GM23338 (cell line): ENCODE measurements around the gene OLIG3. TPM values are rescaled to one million over a fixed set of nuclear protein-coding genes. Genes with fewer than 3 reads are reported as not detected.

Experiments
- ATAC-seq: fragments of 200-7000 bp; cut with Tn5 transposase; 3 replicates; pipeline ENCODE4 v1.9.1; 2020
- DNase-seq: peaks from one replicate; pipeline ENCODE4 v3.0.0-alpha.2; 2015; ENCODE audit warnings: low spot score
- H2AFZ ChIP-seq: fragments of 200-600 bp; sonication (generic); 2 replicates; pipeline ENCODE4 v1.8.0; 2016; ENCODE audit warnings: antibody characterized with exemption, mild to moderate bottlenecking, moderate library complexity
- H3F3A ChIP-seq: fragments of 200-600 bp; sonication (generic); replicated peaks from 2 replicates; pipeline ENCODE4 v1.8.0; 2017; ENCODE audit warnings: antibody characterized with exemption, mixed run types, low read depth
- H3K27ac ChIP-seq: fragments of 200-600 bp; sonication (generic); 2 replicates; pipeline ENCODE4 v1.6.1; 2016; ENCODE audit warnings: low read depth
- H3K27me3 ChIP-seq: fragments of 200-600 bp; sonication (generic); 2 replicates; pipeline ENCODE4 v1.8.0; 2016; ENCODE audit warnings: mild to moderate bottlenecking, mixed run types, moderate library complexity; ENCODE audit not compliant: insufficient read depth
- H3K36me3 ChIP-seq: fragments of 200-600 bp; sonication (generic); 2 replicates; pipeline ENCODE4 v1.8.0; 2016; ENCODE audit warnings: mild to moderate bottlenecking; ENCODE audit not compliant: insufficient read depth
- H3K4me1 ChIP-seq: fragments of 200-600 bp; sonication (generic); 2 replicates; pipeline ENCODE4 v1.8.0; 2016; ENCODE audit warnings: mild to moderate bottlenecking, moderate library complexity; ENCODE audit not compliant: insufficient read depth
- H3K4me2 ChIP-seq: fragments of 200-600 bp; sonication (generic); 2 replicates; pipeline ENCODE4 v1.7.1; 2017; ENCODE audit warnings: mixed run types
- H3K4me3 ChIP-seq: fragments of 200-600 bp; sonication (generic); 2 replicates; pipeline ENCODE4 v1.6.1; 2016; ENCODE audit warnings: mixed run types
- H3K79me2 ChIP-seq: fragments of 200-600 bp; sonication (generic); replicated peaks from 2 replicates; pipeline ENCODE4 v1.8.0; 2017; ENCODE audit warnings: mild to moderate bottlenecking; ENCODE audit not compliant: insufficient read depth
- H3K9me2 ChIP-seq: fragments of 200-600 bp; sonication (generic); 2 replicates; pipeline ENCODE4 v1.8.0; 2017; ENCODE audit not compliant: insufficient read depth
- H4K20me1 ChIP-seq: fragments of 200-600 bp; sonication (generic); replicated peaks from 2 replicates; pipeline ENCODE4 v1.8.0; 2017; ENCODE audit warnings: mild to moderate bottlenecking; ENCODE audit not compliant: insufficient read depth
- H3K27ac Mint-ChIP-seq: 2 replicates; pipeline ENCODE4 v1.8.0; 2020; ENCODE audit warnings: inconsistent platforms, mild to moderate bottlenecking, moderate library complexity, mixed read lengths
- H3K27me3 Mint-ChIP-seq: 3 replicates; pipeline ENCODE4 v1.8.0; 2022; ENCODE audit warnings: low read depth, mild to moderate bottlenecking, moderate library complexity, mixed read lengths, inconsistent platforms; ENCODE audit not compliant: insufficient read depth, poor library complexity
- H3K36me3 Mint-ChIP-seq: 3 replicates; pipeline ENCODE4 v1.8.0; 2021; ENCODE audit warnings: low read depth, mild to moderate bottlenecking, inconsistent platforms, moderate library complexity, mixed read lengths
- H3K4me1 Mint-ChIP-seq: 3 replicates; pipeline ENCODE4 v1.8.0; 2020; ENCODE audit warnings: mild to moderate bottlenecking, inconsistent platforms, mixed read lengths
- H3K4me3 Mint-ChIP-seq: 3 replicates; pipeline ENCODE4 v1.8.0; 2021; ENCODE audit warnings: moderate library complexity, mild to moderate bottlenecking, inconsistent platforms, mixed read lengths
- H3K9me3 Mint-ChIP-seq: 3 replicates; pipeline ENCODE4 v1.8.0; 2020; ENCODE audit warnings: moderate library complexity, mild to moderate bottlenecking, inconsistent platforms, mixed read lengths
- CREB1 ChIP-seq: fragments of 250-450 bp; sonication (Bioruptor Pico); IDR thresholded peaks from 2 replicates; pipeline ENCODE4 v1.5.0; 2020; ENCODE audit warnings: low read depth, mild to moderate bottlenecking, moderate library complexity
- EZH2 ChIP-seq: fragments of 200-600 bp; sonication (generic); IDR thresholded peaks from one replicate; pipeline ENCODE4 v1.8.0; 2017; ENCODE audit warnings: antibody characterized with exemption, mild to moderate bottlenecking, low read depth; ENCODE audit not compliant: unreplicated experiment
- EZH2phosphoT487 ChIP-seq: fragments of 200-600 bp; sonication (generic); IDR thresholded peaks from one replicate; pipeline ENCODE4 v1.8.1; 2018; ENCODE audit warnings: antibody characterized with exemption; ENCODE audit not compliant: unreplicated experiment
- JUNB ChIP-seq: IDR thresholded peaks from one replicate; pipeline ENCODE4 v1.6.1; 2016; ENCODE audit warnings: antibody characterized with exemption; ENCODE audit not compliant: unreplicated experiment
- STAT1 ChIP-seq: IDR thresholded peaks from one replicate; pipeline ENCODE4 v1.6.1; 2016; ENCODE audit warnings: antibody characterized with exemption; ENCODE audit not compliant: unreplicated experiment
- ZNF114 ChIP-seq: fragments of 250-450 bp; sonication (Bioruptor Pico); IDR thresholded peaks from 2 replicates; pipeline ENCODE4 v1.5.0; 2020; ENCODE audit warnings: mild to moderate bottlenecking, moderate library complexity
- ZNF331 ChIP-seq: fragments of 250-450 bp; sonication (Bioruptor Pico); IDR thresholded peaks from 2 replicates; pipeline ENCODE4 v1.5.0; 2020; ENCODE audit warnings: low read depth, mild to moderate bottlenecking, moderate library complexity
- polyA plus RNA-seq: library from polyadenylated mRNA; unstranded; fragments of >200 nt; fragmentation: Nextera tagmentation; extraction: Ambion mirVana; gene quantifications from 2 replicates; pipeline ENCODE4 v1.2.1, GENCODE V29; 2016
- total RNA-seq: library from RNA; depleted of rRNA; stranded (reverse); fragments of >200 nt; shearing (Covaris generic); gene quantifications from 2 replicates; pipeline ENCODE4 v1.2.3, GENCODE V29; 2014
- TF ChIP-seq, protein P1 (sequence below), 2 experiments: fragments of 200-600 bp in 1 of 2; sonication (generic) in 1 of 2; conservative IDR thresholded peaks; 2 replicates each; pipeline versions ENCODE4 v1.5.1 to v1.6.1; 2016 to 2017; ENCODE audit warnings: antibody characterized with exemption in 2 of 2, low read depth in 2 of 2, mild to moderate bottlenecking in 2 of 2, moderate library complexity in 1 of 2
- TF ChIP-seq, protein P2 (sequence below): IDR thresholded peaks from one replicate; pipeline ENCODE4 v1.6.1; 2018; ENCODE audit warnings: antibody characterized with exemption; ENCODE audit not compliant: unreplicated experiment
- TF ChIP-seq, protein P3 (sequence below): IDR thresholded peaks from 2 replicates; pipeline ENCODE4 v1.6.1; 2016; ENCODE audit warnings: antibody characterized with exemption

OLIG3 gene
- total and polyA plus RNA-seq, 2 experiments from 2014 or later, result 0.10 to 1.1 TPM

GRCh38 chr6:137530404-137530803 lies 36.2 kb upstream of the OLIG3 start:
- peaks cover 3% of the 10 kb centered on the region for H3K27me3 Mint-ChIP-seq
- no peaks in the 10 kb centered on the region for H4K20me1 ChIP-seq
- H3K9me3 Mint-ChIP-seq, result peaks cover 14% of the 10 kb centered on the region; the same call in 2 of the 3 replicates
- H3K27ac ChIP-seq, result no peak overlapping the region
- no peaks in the 10 kb centered on the region for H3K79me2 ChIP-seq
- no peak overlapping the region for H3K4me2 ChIP-seq
- H3K36me3 Mint-ChIP-seq, result peaks cover 4% of the 10 kb centered on the region; the same call in 1 of the 3 replicates
- no peaks in the 10 kb centered on the region for H3K9me2 ChIP-seq
- ATAC-seq, result peak; percentile 60
- H3K4me1 ChIP-seq, result no peaks in the 10 kb centered on the region
- no peak overlapping the region for H3K4me3 ChIP-seq
- H3K4me1 Mint-ChIP-seq, result no peaks in the 10 kb centered on the region
- TF ChIP-seq, protein P1, sequence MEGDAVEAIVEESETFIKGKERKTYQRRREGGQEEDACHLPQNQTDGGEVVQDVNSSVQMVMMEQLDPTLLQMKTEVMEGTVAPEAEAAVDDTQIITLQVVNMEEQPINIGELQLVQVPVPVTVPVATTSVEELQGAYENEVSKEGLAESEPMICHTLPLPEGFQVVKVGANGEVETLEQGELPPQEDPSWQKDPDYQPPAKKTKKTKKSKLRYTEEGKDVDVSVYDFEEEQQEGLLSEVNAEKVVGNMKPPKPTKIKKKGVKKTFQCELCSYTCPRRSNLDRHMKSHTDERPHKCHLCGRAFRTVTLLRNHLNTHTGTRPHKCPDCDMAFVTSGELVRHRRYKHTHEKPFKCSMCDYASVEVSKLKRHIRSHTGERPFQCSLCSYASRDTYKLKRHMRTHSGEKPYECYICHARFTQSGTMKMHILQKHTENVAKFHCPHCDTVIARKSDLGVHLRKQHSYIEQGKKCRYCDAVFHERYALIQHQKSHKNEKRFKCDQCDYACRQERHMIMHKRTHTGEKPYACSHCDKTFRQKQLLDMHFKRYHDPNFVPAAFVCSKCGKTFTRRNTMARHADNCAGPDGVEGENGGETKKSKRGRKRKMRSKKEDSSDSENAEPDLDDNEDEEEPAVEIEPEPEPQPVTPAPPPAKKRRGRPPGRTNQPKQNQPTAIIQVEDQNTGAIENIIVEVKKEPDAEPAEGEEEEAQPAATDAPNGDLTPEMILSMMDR (conservative IDR thresholded peaks at IDR 0.05; ENCODE audit: low read depth in 2 of 2), result peak; percentile 20 to 28; a peak in 2 of 4 replicates
- no peak for TF ChIP-seq CREB1 (CRISPR knock-in tag)
- no peak overlapping the region for H3K4me3 Mint-ChIP-seq
- no peak overlapping the region for H3K27ac Mint-ChIP-seq
- H3F3A ChIP-seq, result no peaks in the 10 kb centered on the region
- DNase-seq, result peak; percentile 23
- H3K27me3 ChIP-seq, result no peaks in the 10 kb centered on the region
- H2AFZ ChIP-seq, result no peak overlapping the region
- no peaks in the 10 kb centered on the region for H3K36me3 ChIP-seq

DNA sequence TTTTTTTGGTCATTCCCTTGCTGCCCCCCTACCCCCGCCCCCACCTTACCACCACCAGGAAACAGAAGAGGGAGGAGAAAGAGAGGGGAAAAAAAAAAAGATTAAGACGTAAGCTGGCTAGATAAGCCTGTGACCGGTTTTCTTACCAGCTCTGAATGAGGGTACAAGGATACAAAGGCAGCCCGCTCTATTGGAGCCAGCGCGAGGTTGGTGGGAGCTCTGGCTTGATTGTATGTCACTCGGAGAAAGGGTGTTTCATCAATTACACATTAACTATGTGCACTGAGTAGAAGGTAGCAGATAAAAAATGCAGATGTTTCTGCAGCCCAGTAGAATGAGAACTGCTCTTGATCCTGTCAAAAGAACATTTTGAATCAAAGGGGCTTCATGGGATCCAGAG lies 28.6 kb upstream of the OLIG3 start:
- H3K36me3 ChIP-seq, result no peaks in the 10 kb centered on the region
- no peak overlapping the region for H3K27ac Mint-ChIP-seq
- peaks cover 7% of the 10 kb centered on the region; the same call in 1 of the 3 replicates for H3K36me3 Mint-ChIP-seq
- ATAC-seq (no peak; the same call in 1 of the 3 replicates), DNase-seq (no peak)
- H4K20me1 ChIP-seq, result no peaks in the 10 kb centered on the region
- H2AFZ ChIP-seq, result peak overlapping the region; percentile 68; the same call in 1 of the 2 replicates
- H3K4me3 ChIP-seq, result no peak overlapping the region
- peaks cover 9% of the 10 kb centered on the region for H3K27me3 Mint-ChIP-seq
- H3K9me3 Mint-ChIP-seq, result peaks cover 19% of the 10 kb centered on the region; the same call in 2 of the 3 replicates
- 0 out of 2 replicates have a peak, but pooled peaks cover 7% of the 10 kb centered on the region for H3K9me2 ChIP-seq
- H3K4me1 Mint-ChIP-seq, result peaks cover 44% of the 10 kb centered on the region
- H3F3A ChIP-seq, result no peaks in the 10 kb centered on the region
- no peaks in the 10 kb centered on the region; the same call in 1 of the 2 replicates for H3K27me3 ChIP-seq
- H3K4me3 Mint-ChIP-seq, result no peak overlapping the region; the same call in 2 of the 3 replicates
- H3K4me1 ChIP-seq, result peaks cover 59% of the 10 kb centered on the region
- H3K27ac ChIP-seq, result no peak overlapping the region
- H3K79me2 ChIP-seq, result no peaks in the 10 kb centered on the region
- H3K4me2 ChIP-seq, result peak overlapping the region; percentile 52
- TF ChIP-seq ZNF114 (CRISPR knock-in tag), result no peak
- TF ChIP-seq, protein P1 (conservative IDR thresholded peaks at IDR 0.05; ENCODE audit: low read depth in 2 of 2), result no peak
- TF ChIP-seq ZNF331 (CRISPR knock-in tag), result no peak
- no peak for TF ChIP-seq EZH2phosphoT487
- TF ChIP-seq, protein P2, sequence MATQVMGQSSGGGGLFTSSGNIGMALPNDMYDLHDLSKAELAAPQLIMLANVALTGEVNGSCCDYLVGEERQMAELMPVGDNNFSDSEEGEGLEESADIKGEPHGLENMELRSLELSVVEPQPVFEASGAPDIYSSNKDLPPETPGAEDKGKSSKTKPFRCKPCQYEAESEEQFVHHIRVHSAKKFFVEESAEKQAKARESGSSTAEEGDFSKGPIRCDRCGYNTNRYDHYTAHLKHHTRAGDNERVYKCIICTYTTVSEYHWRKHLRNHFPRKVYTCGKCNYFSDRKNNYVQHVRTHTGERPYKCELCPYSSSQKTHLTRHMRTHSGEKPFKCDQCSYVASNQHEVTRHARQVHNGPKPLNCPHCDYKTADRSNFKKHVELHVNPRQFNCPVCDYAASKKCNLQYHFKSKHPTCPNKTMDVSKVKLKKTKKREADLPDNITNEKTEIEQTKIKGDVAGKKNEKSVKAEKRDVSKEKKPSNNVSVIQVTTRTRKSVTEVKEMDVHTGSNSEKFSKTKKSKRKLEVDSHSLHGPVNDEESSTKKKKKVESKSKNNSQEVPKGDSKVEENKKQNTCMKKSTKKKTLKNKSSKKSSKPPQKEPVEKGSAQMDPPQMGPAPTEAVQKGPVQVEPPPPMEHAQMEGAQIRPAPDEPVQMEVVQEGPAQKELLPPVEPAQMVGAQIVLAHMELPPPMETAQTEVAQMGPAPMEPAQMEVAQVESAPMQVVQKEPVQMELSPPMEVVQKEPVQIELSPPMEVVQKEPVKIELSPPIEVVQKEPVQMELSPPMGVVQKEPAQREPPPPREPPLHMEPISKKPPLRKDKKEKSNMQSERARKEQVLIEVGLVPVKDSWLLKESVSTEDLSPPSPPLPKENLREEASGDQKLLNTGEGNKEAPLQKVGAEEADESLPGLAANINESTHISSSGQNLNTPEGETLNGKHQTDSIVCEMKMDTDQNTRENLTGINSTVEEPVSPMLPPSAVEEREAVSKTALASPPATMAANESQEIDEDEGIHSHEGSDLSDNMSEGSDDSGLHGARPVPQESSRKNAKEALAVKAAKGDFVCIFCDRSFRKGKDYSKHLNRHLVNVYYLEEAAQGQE, result no peak
- no peak for TF ChIP-seq JUNB
- TF ChIP-seq, protein P3, sequence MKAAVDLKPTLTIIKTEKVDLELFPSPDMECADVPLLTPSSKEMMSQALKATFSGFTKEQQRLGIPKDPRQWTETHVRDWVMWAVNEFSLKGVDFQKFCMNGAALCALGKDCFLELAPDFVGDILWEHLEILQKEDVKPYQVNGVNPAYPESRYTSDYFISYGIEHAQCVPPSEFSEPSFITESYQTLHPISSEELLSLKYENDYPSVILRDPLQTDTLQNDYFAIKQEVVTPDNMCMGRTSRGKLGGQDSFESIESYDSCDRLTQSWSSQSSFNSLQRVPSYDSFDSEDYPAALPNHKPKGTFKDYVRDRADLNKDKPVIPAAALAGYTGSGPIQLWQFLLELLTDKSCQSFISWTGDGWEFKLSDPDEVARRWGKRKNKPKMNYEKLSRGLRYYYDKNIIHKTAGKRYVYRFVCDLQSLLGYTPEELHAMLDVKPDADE, result no peak
- no peak for TF ChIP-seq STAT1
- TF ChIP-seq EZH2, result no peak
